Measurements from ENCODE around the gene PCDHB14. TPM values are rescaled to one million over a fixed set of nuclear protein-coding genes. Genes with fewer than 3 reads are reported as not detected.
"Not testable (repeated sequence)": the region's sequence is repeated elsewhere in the genome, so short reads cannot be mapped to it uniquely, and the experiment has no call there.

PCDHB14 gene
- total RNA-seq, 1 experiment from 2014 or later = 2.6 TPM

- H3K27ac Mint-ChIP-seq; H3K27me3 Mint-ChIP-seq (ENCODE audit: low read depth); POLR2A ChIA-PET; H3K4me1 Mint-ChIP-seq: not testable (repeated sequence)
- Mint-ChIP-seq H3K4me3 (peak within 1 kb of the TSS; percentile 58), H3K36me3 (peaks cover 25% of the 10 kb centered on the region), H3K9me3 (peaks cover 25% of the 10 kb centered on the region)
- CTCF ChIA-PET = interaction anchor here (0.7 to 2.4 kb wide), 20 partner anchors 10 to 344 kb away, joined by 3 to 20 read pairs (median 5); partner anchors contain the start of genes PCDHB10, PCDHB14, PCDHB15 and PCDHB16
- peak; percentile 90 for ATAC-seq
- peak; percentile 89 for DNase-seq (ENCODE audit: low spot score)
- peak; percentile 46; the same call in 1 of the 2 replicates for TF ChIP-seq CTCF (IDR thresholded peaks at IDR 0.05)
These were observed 9.3 kb upstream of the PCDHB14 start, which contains the start of gene PCDHB13 for GRCh38 chr5:141213656-141214339. Gene PCDHB13, plus strand, starts transcription at chr5:141213919. Its CDS starts 205 bp downstream, at chr5:141214124.

GRCh38 chr5:141214583-141214982, 8.6 kb upstream of the PCDHB14 start:
- CTCF ChIA-PET = interaction anchor here (0.9 to 2.4 kb wide), 13 partner anchors 9 to 343 kb away, joined by 3 to 20 read pairs (median 7); partner anchors contain the start of genes PCDHB14, PCDHB15, PCDHB16 and PCDHB2
- Mint-ChIP-seq H3K36me3 (peaks cover 25% of the 10 kb centered on the region), H3K4me3 (peak overlapping the region; percentile 19; the same call in 1 of the 2 replicates), H3K9me3 (peaks cover 25% of the 10 kb centered on the region)
- H3K27me3 Mint-ChIP-seq (ENCODE audit: low read depth); H3K4me1 Mint-ChIP-seq; H3K27ac Mint-ChIP-seq; POLR2A ChIA-PET; ATAC-seq; DNase-seq (ENCODE audit: low spot score): not testable (repeated sequence)

GRCh38 chr5:141215504-141215903, 7.6 kb upstream of the PCDHB14 start:
- POLR2A ChIA-PET; DNase-seq (ENCODE audit: low spot score); H3K27ac Mint-ChIP-seq; ATAC-seq; H3K4me1 Mint-ChIP-seq; H3K4me3 Mint-ChIP-seq; H3K27me3 Mint-ChIP-seq (ENCODE audit: low read depth): not testable (repeated sequence)
- peaks cover 22% of the 10 kb centered on the region for H3K36me3 Mint-ChIP-seq
- CTCF ChIA-PET = interaction anchor here (2.4 kb wide), 1 partner anchor 80 kb away, joined by 9 read pairs; the partner anchor contains the start of gene PCDHB5
- peaks cover 19% of the 10 kb centered on the region for H3K9me3 Mint-ChIP-seq

GRCh38 chr5:141216035-141216434, 7.1 kb upstream of the PCDHB14 start:
- Mint-ChIP-seq H3K36me3 (peaks cover 20% of the 10 kb centered on the region), H3K9me3 (peaks cover 19% of the 10 kb centered on the region)
- CTCF ChIA-PET; DNase-seq (ENCODE audit: low spot score); ATAC-seq; H3K27me3 Mint-ChIP-seq (ENCODE audit: low read depth); H3K4me3 Mint-ChIP-seq; H3K4me1 Mint-ChIP-seq; H3K27ac Mint-ChIP-seq; POLR2A ChIA-PET: not testable (repeated sequence)

- DNase-seq (ENCODE audit: low spot score); ATAC-seq; H3K4me3 Mint-ChIP-seq; H3K9me3 Mint-ChIP-seq; H3K27ac Mint-ChIP-seq; H3K27me3 Mint-ChIP-seq (ENCODE audit: low read depth); H3K36me3 Mint-ChIP-seq; POLR2A ChIA-PET: not testable (repeated sequence)
- peaks cover 16% of the 10 kb centered on the region for H3K4me1 Mint-ChIP-seq
- CTCF ChIA-PET = interaction anchor here (3.4 kb wide), 2 partner anchors 9 to 336 kb away, joined by 37 to 43 read pairs; no protein-coding TSS in a partner anchor
These were observed 1.7 kb downstream of the PCDHB14 start for GRCh38 chr5:141224844-141225243.

- POLR2A ChIA-PET; H3K27ac Mint-ChIP-seq; H3K36me3 Mint-ChIP-seq; H3K9me3 Mint-ChIP-seq; ATAC-seq; DNase-seq (ENCODE audit: low spot score); H3K27me3 Mint-ChIP-seq (ENCODE audit: low read depth); H3K4me3 Mint-ChIP-seq: not testable (repeated sequence)
- peaks cover 16% of the 10 kb centered on the region for H3K4me1 Mint-ChIP-seq
- CTCF ChIA-PET = interaction anchor here (0.6 to 3.4 kb wide), 3 partner anchors 9 to 367 kb away, joined by 3 to 43 read pairs (median 37); no protein-coding TSS in a partner anchor
These were observed 2.3 kb downstream of the PCDHB14 start for GRCh38 chr5:141225421-141225820.

- DNase-seq (ENCODE audit: low spot score) (peak; percentile 47), ATAC-seq (peak; percentile 64)
- Mint-ChIP-seq H3K36me3 (peaks cover 25% of the 10 kb centered on the region), H3K27me3 (ENCODE audit: low read depth) (peaks cover 3% of the 10 kb centered on the region; the same call in 1 of the 2 replicates), H3K9me3 (peaks cover 22% of the 10 kb centered on the region), H3K27ac (no peak overlapping the region), H3K4me3 (peak overlapping the region; percentile 69), H3K4me1 (peaks cover 5% of the 10 kb centered on the region)
- CTCF ChIA-PET = interaction anchor here (0.6 to 2.2 kb wide), 37 partner anchors 10 to 365 kb away, joined by 3 to 37 read pairs (median 5); partner anchors contain the start of genes PCDHA11, PCDHB10, PCDHB12 and PCDHB14
- POLR2A ChIA-PET = interaction anchor here (0.9 kb wide), 1 partner anchor 11 kb away, joined by 3 read pairs; the partner anchor contains the start of gene PCDHB14
- TF ChIP-seq IRF1 (CRISPR knock-in tag; IDR thresholded peaks at IDR 0.05) = no peak
- no peak for TF ChIP-seq ELF4 (CRISPR knock-in tag; IDR thresholded peaks at IDR 0.05; ENCODE audit: low read depth)
- no peak for TF ChIP-seq CDX4 (CRISPR knock-in tag; IDR thresholded peaks at IDR 0.05; ENCODE audit: borderline replicate concordance)
- TF ChIP-seq ATF2 (CRISPR knock-in tag; IDR thresholded peaks at IDR 0.05; ENCODE audit: borderline replicate concordance, low read depth) = no peak
- peak; percentile 45 for TF ChIP-seq CTCF (IDR thresholded peaks at IDR 0.05)
- TF ChIP-seq FOXJ3 (CRISPR knock-in tag; IDR thresholded peaks at IDR 0.05; ENCODE audit: borderline replicate concordance) = no peak
- TF ChIP-seq SP1 (CRISPR knock-in tag; conservative IDR thresholded peaks at IDR 0.05) = no peak
- no peak for TF ChIP-seq HMGA2 (CRISPR knock-in tag; IDR thresholded peaks at IDR 0.05)
These were observed 11.0 kb downstream of the PCDHB14 start for GRCh38 chr5:141234109-141234667.

Measured in WTC11 (cell line).